Measurements from ENCODE around the gene ACVR1C. TPM values are rescaled to one million over a fixed set of nuclear protein-coding genes. Genes with fewer than 3 reads are reported as not detected.
"Not testable (repeated sequence)": the region's sequence is repeated elsewhere in the genome, so short reads cannot be mapped to it uniquely, and the experiment has no call there.

The ACVR1C gene
- total RNA-seq, 6 experiments from 2014 or later: 0.37 to 3.9 (median 1.9) TPM

DNA sequence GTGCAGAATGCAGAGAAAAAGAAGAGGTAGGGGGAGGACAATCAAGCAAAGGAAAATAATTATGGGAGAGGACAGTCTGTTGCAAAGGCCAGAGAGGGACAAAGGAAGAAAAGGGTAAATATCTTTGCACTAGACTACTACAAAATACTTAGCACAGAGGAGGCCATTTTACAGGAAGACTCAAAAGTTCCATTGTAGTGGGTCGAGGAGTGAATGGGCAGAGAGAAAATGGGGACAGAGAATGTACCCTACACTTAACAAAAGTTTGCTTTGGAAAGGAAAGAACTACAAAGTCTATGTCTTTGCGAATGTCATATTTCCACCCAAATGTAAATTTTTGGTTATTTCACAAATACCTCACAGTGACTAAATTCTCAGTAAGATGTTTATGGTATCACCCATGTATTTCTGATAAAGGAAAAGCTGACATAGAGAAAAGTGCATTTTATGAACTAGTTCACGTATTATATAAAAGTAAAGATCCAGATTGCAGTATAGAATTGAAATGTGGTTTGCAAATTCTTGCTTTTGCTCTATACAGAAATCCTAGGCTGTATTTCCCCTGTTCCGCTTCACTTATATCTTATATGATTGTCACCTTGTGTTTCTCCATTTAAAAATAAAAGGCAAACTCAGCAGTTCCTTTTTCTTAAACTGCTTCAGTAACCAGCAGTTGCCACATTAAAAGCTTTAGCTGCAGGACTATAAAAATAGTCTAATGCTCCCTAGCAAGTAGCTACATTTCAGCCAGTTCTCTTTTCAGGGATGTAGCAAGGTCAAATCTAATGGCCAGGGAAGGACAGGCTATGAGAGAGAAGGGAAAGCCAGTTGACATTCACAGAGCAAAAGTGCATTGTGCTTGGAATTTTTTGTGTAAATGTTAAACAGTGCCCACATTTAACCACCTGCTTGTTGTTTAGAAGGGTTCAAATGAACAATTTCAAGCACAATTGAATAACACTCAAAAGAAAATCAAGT lies 105.1 kb downstream of the ACVR1C start:
- H3K27me3 ChIP-seq: no peaks in the 10 kb centered on the region
- intact Hi-C loops (cut with DNase I): no loop called here
- no peaks in the 10 kb centered on the region for H3K4me1 ChIP-seq
- no peaks in the 10 kb centered on the region for H3K36me3 ChIP-seq
- no peak overlapping the region for H3K4me3 ChIP-seq
- no peak for ATAC-seq
- no peak for TF ChIP-seq POLR2A (IDR thresholded peaks at IDR 0.05)
- TF ChIP-seq, protein P1, sequence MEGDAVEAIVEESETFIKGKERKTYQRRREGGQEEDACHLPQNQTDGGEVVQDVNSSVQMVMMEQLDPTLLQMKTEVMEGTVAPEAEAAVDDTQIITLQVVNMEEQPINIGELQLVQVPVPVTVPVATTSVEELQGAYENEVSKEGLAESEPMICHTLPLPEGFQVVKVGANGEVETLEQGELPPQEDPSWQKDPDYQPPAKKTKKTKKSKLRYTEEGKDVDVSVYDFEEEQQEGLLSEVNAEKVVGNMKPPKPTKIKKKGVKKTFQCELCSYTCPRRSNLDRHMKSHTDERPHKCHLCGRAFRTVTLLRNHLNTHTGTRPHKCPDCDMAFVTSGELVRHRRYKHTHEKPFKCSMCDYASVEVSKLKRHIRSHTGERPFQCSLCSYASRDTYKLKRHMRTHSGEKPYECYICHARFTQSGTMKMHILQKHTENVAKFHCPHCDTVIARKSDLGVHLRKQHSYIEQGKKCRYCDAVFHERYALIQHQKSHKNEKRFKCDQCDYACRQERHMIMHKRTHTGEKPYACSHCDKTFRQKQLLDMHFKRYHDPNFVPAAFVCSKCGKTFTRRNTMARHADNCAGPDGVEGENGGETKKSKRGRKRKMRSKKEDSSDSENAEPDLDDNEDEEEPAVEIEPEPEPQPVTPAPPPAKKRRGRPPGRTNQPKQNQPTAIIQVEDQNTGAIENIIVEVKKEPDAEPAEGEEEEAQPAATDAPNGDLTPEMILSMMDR (IDR thresholded peaks at IDR 0.05): no peak
- no peak overlapping the region for H3K27ac ChIP-seq
- DNase-seq: no peak
- WGBS (ENCODE audit: insufficient coverage, low coverage, low lambda C conversion rate, missing lambda C conversion rate): 77% methylated on average over 4 of the region's 4 CpGs
- no peaks in the 10 kb centered on the region for H3K9me3 ChIP-seq

DNA sequence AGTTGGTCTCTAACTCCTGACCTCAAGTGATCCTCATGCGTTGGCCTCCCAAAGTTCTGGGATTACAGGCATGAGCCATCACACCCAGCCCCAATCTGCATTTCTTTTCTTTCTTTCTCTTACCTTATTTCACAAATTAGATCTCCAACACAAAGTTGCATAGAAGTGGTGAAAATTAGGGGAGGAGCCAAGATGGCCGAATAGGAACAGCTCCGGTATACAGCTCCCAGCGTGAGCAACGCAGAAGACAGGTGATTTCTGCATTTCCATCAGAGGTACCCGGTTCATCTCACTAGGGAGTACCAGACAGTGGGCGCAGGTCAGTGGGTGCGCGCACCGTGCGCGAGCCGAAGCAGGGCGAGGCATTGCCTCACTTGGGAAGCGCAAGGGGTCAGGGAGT lies 113.7 kb downstream of the ACVR1C start:
- DNase-seq; H3K36me3 ChIP-seq; H3K27ac ChIP-seq; H3K4me1 ChIP-seq; H3K27me3 ChIP-seq; H3K4me3 ChIP-seq; H3K9me3 ChIP-seq; ATAC-seq; intact Hi-C loops (cut with DNase I): not testable (repeated sequence)
- 95% methylated on average over 5 of the region's 15 CpGs for WGBS (ENCODE audit: insufficient coverage, low coverage, low lambda C conversion rate, missing lambda C conversion rate)

DNA sequence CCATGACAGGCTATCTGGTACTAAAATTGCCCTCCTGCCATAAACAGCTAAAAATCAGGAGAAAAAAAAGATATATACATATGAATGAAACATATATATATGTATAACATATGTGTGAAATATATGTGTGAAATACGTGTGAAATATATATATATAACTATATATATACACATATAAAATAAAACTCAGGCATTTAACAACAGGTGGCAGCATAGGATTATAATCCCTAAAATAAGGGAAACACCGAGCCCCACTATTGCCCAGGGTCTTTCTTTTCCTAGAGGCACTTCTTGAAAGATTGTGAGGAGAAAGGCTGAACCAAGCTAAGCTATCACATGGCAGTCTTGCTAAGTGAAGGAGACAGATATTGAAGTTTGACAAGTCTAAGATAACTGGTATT lies 118.9 kb downstream of the ACVR1C start:
- Histone ChIP-seq H3K9me3 (no peaks in the 10 kb centered on the region), H3K27ac (no peak overlapping the region), H3K27me3 (no peaks in the 10 kb centered on the region), H3K4me1 (no peaks in the 10 kb centered on the region), H3K4me3 (no peak overlapping the region), H3K36me3 (no peaks in the 10 kb centered on the region)
- intact Hi-C loops (cut with DNase I): loop anchor here in 1 of 2 donors (10.0 kb wide), 1 partner anchor 495 kb away; no protein-coding TSS in a partner anchor
- TF ChIP-seq POLR2A (IDR thresholded peaks at IDR 0.05): no peak
- TF ChIP-seq, protein P1 (IDR thresholded peaks at IDR 0.05): peak; percentile 25 to 35 (median 32)
- 17% methylated on average over 2 of the region's 2 CpGs for WGBS (ENCODE audit: insufficient coverage, low coverage, low lambda C conversion rate, missing lambda C conversion rate)
- DNase-seq: no peak
- peak in 2 of 4 donors; percentile 39 to 44 for ATAC-seq

DNA sequence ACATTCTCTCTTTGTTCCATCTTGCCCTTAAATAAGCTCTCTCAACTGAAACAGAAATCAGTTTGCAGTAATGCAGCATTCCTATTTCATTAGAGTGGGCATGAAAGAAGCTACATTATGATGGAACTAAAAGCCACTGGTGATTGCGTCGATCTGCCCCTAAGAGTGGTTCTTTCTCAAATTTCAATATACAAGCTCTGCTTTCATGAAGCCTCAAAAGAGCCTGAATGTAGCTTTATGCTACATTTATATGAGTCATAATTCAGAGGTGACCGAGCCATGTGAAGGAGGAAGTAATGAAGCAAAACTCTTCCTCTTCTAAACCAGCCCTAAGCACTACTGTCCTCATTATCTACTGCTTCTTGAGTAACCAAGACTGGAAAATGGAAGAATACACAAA lies 120.0 kb downstream of the ACVR1C start:
- no peaks in the 10 kb centered on the region for H3K27me3 ChIP-seq
- H3K4me1 ChIP-seq: no peaks in the 10 kb centered on the region
- TF ChIP-seq POLR2A (IDR thresholded peaks at IDR 0.05): no peak
- TF ChIP-seq, protein P1 (IDR thresholded peaks at IDR 0.05): no peak
- 54% methylated on average over 3 of the region's 3 CpGs for WGBS (ENCODE audit: insufficient coverage, low coverage, low lambda C conversion rate, missing lambda C conversion rate)
- ATAC-seq (peak in 2 of 4 donors; percentile 26 to 60), DNase-seq (no peak)
- no peak overlapping the region for H3K27ac ChIP-seq
- no peaks in the 10 kb centered on the region for H3K9me3 ChIP-seq
- intact Hi-C loops (cut with DNase I): loop anchor here in 1 of 2 donors (10.0 kb wide), 1 partner anchor 496 kb away; no protein-coding TSS in a partner anchor
- H3K36me3 ChIP-seq: no peaks in the 10 kb centered on the region
- H3K4me3 ChIP-seq: no peak overlapping the region

DNA sequence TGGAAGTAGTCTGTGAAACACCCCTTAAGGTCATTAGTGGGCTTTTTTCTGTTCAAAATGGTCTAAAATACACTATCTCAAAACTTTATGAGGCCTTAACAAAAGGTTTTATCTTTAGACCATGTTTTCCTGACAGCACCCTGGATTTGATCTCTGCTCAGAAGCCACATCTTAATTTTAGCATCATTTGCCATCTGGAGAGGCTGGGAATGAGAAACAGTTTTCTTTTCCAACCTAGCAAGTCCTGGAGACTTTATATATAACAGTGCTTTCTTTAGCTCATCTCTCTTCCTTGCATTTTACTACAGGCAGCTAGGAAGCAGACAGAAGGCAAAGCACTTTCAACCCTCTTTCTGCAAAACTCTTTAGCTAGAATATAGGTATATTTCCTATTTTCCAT lies 122.1 kb downstream of the ACVR1C start:
- H3K36me3 ChIP-seq: no peaks in the 10 kb centered on the region
- no peaks in the 10 kb centered on the region for H3K9me3 ChIP-seq
- no peak overlapping the region for H3K4me3 ChIP-seq
- no peaks in the 10 kb centered on the region for H3K27me3 ChIP-seq
- no peaks in the 10 kb centered on the region for H3K4me1 ChIP-seq
- no peak for TF ChIP-seq POLR2A (IDR thresholded peaks at IDR 0.05)
- TF ChIP-seq, protein P1 (IDR thresholded peaks at IDR 0.05): no peak
- H3K27ac ChIP-seq: no peak overlapping the region
- intact Hi-C loops (cut with DNase I): loop anchor here in 1 of 2 donors (10.0 kb wide), 1 partner anchor 498 kb away; no protein-coding TSS in a partner anchor
- ATAC-seq: no peak
- DNase-seq: no peak

All from right lobe of liver (tissue), 6 donors.